Pons (tissue), 1 donor: ENCODE data around the gene ADAMTS9.

Experiments
- DNase-seq: peaks from one replicate; pipeline ENCODE4 v3.0.0-alpha.2; 2016; ENCODE audit warnings: low spot score

The ADAMTS9 gene

GRCh38 chr3:64539451-64540196 lies 148.2 kb downstream of the ADAMTS9 start:
- peak; percentile 3 for DNase-seq

DNA sequence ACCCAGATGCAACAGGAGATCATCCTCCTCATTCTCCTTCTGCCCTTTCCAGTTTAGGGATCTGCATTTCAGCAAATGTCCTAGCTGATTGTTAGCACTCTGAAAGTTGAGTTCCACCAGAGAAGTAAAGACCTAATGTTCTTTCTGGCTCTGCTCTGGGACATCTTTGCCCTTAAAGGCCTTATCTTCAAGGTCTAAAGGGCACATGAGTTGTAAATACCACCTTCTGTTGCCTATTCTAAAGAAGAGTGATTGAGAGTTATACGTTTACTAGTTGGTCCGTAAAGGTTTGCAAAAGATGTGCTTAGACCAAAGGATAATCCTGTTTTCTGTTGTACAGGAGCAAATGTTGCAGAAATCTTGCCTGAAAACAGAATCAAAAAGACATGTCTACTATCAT lies 151.6 kb downstream of the ADAMTS9 start:
- DNase-seq: no peak

DNA sequence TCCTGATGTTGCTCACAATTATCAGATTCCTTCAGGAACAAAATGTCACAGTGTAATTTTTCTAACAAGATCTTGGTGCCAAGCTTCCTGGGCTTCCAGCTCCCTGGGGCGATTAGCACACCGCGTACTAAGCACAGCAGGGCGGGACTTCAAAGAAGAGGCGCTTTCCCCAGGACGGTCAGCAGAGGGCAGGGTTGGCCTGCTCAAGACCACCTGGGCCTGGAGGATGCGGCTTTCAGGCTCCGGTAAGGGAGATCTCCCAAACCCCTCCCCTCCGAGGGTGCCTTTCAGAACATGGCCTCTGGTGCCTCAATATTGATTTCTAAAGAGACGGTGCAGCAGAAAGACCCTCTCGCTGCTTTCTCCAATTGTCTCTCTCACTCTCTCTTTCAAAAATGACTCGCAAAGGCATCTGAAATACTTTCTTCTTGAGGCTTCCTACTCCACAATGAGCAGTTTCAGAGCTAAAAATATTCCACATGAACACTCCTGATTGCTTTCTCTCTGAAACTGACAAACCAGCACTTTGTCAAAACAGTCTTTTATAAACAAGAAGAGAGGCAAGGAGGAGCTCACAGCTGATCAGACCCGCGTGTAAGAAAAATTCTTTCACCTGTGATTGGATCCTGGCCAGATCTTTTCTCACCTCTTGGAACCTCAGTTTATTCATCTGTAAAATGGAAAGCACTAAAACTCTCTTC lies 154.0 kb downstream of the ADAMTS9 start:
- peak; percentile 74 for DNase-seq

GRCh38 chr3:64530434-64531049 lies 157.3 kb downstream of the ADAMTS9 start:
- peak; percentile 61 for DNase-seq

DNA sequence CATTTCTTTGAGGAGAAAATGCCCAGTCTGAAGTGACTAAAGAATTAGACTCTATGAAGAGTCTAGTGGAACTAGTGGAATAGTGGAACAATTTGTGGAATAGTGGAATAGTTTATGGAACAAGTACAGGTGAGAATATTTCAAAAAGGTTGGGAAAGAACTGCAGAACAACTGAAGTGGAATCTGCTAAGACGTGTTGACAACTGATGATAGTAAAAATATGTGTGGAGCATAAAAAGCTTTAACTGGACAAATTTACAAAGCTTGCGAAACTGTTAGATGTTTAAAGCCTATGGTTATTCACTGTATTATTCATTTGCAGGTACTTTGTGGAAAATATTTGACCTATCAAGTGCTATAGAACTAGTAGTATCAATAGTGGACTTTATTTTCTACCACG lies 164.5 kb downstream of the ADAMTS9 start:
- no peak for DNase-seq

GRCh38 chr3:64520334-64520733 lies 167.5 kb downstream of the ADAMTS9 start:
- no peak for DNase-seq

DNA sequence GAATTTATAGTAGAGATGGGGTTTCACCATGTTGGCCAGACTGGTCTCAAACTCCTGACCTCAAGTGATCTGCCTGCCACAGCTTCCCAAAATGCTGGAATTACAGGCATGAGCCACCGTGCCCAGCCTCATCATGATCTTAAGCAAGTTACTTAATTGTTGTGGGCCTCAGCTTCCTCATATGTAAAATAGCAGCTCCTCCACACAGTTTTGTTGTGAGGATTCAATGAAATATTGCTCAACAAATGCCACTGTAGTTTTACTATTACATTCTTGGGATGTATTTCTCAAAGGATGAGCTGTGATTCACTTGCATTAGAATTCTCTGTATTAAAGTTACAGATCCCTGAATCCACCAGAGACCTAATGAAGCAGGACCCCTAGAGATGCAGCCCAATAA lies 168.8 kb downstream of the ADAMTS9 start:
- DNase-seq: no peak

- no peak for DNase-seq
Measured at GRCh38 chr3:64518496-64518895, 169.3 kb downstream of the ADAMTS9 start.

DNA sequence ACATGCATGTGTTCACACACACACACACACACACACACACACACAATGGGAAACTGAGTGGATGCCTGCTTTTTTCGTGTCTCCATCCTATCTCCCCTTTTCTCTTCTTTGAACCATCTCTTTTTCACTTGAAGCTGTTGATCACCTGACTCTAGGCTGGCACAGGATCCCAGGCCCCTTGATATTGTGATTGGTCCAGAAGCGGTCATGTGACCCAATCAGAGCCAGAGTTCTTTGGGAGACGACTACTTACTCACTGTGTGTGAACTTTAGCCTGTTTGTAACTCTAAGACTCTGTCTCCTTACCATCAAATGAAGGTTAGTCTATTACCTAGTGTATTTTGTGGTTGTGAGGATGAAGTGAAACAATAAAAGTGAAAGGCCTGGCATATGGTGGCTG lies 172.9 kb downstream of the ADAMTS9 start:
- DNase-seq: no peak

GRCh38 chr3:64509206-64509605 lies 178.6 kb downstream of the ADAMTS9 start:
- no peak for DNase-seq

DNA sequence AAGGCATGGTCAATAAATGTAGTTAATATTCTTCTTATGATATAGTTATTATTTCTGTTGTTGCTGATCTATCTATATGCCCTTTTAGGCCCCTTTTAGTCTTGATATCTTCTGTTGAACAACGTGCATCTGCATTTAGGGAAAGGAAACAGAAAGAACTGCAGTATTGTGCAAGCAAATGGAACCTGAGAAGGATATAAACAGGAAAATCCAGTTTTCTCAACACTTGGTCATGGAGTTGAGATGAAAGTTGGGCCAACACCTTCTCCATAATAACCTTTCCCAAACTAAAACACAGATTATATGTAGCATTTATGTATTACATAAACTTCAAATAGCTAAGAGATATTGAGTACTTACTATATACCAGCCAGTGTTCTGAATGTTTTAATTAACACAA lies 179.7 kb downstream of the ADAMTS9 start:
- no peak for DNase-seq

DNA sequence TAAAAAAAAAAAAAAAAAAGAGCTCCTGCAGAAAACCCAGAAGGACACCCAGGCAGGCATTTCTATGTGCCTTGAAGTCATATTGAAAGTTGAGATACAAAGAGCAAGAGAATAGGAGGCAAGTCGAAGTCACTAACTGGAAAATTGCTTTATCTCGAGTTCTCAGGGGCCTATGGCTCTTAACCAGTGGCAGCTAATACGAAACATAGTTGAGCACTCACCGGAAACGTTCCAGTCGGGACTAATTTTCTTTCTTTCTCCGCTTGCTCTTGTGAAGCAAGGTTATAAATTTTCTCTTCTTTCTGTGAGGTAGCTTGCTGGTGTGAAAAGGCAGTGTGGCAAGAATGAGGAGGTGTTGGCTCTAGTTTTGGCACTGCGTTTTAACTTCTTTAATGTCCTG lies 181.5 kb downstream of the ADAMTS9 start:
- DNase-seq: no peak

GRCh38 chr3:64505419-64505818 lies 182.4 kb downstream of the ADAMTS9 start:
- peak; percentile 11 for DNase-seq

GRCh38 chr3:64502284-64502683 lies 185.5 kb downstream of the ADAMTS9 start:
- DNase-seq: no peak

- DNase-seq: no peak
Measured at GRCh38 chr3:64501298-64501906, 186.4 kb downstream of the ADAMTS9 start.

- DNase-seq: no peak
Measured at GRCh38 chr3:64496786-64497490, 190.9 kb downstream of the ADAMTS9 start.

DNA sequence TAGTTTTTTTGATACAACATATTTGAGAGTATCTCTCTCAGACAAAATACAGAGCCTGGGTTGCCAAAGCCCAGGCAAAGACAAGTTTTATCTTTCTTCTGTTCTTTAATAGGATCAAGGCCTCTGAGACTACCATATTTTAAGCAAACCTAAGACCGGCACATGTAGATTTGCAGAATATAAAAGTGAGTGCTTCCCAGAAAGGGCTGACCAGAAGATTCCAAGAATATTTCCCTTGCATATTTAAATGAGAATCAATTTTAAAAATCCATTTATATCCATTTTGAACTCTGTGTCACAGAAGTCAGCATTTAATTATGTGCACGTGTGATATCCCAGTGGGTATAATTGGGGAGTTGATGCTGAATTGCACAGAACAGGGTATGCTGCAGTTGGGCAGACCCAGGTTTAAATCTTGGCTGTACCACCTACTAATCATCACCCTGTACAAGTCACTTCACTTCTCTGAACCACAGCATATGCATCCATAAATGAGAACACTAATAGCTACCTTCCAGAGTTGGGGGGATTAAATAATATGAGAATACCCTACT lies 191.9 kb downstream of the ADAMTS9 start:
- DNase-seq: no peak

GRCh38 chr3:64495121-64495780 lies 192.5 kb downstream of the ADAMTS9 start:
- DNase-seq: no peak

DNA sequence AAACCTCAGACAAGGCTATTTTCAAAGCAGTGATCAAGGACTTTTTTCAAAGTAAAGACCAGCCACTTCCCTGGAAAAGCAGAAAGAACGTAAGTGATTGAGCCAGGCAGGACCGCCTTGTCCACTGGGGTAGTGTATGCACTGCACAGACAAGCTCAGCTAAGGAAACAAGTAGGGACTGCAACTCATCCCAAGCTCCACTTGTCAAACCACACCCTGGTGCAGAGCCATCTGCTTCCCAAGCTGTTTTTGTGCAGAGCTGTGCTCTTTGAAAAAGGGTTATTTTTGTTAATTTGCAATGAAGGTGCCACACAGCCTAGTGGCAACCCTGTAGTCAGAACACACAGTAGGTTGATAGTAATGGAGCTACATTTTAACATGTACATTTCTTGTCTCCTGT lies 193.3 kb downstream of the ADAMTS9 start:
- DNase-seq: no peak

GRCh38 chr3:64493149-64493548 lies 194.7 kb downstream of the ADAMTS9 start:
- DNase-seq: no peak

- DNase-seq: no peak
Measured at GRCh38 chr3:64491843-64492242, 196.0 kb downstream of the ADAMTS9 start.
